ENCODE measurements around the gene EFNA3. TPM values are rescaled to one million over a fixed set of nuclear protein-coding genes. Genes with fewer than 3 reads are reported as not detected.

Gene EFNA3
- total RNA-seq, 1 donor from 2014 or later, result 6.6 TPM

DNA sequence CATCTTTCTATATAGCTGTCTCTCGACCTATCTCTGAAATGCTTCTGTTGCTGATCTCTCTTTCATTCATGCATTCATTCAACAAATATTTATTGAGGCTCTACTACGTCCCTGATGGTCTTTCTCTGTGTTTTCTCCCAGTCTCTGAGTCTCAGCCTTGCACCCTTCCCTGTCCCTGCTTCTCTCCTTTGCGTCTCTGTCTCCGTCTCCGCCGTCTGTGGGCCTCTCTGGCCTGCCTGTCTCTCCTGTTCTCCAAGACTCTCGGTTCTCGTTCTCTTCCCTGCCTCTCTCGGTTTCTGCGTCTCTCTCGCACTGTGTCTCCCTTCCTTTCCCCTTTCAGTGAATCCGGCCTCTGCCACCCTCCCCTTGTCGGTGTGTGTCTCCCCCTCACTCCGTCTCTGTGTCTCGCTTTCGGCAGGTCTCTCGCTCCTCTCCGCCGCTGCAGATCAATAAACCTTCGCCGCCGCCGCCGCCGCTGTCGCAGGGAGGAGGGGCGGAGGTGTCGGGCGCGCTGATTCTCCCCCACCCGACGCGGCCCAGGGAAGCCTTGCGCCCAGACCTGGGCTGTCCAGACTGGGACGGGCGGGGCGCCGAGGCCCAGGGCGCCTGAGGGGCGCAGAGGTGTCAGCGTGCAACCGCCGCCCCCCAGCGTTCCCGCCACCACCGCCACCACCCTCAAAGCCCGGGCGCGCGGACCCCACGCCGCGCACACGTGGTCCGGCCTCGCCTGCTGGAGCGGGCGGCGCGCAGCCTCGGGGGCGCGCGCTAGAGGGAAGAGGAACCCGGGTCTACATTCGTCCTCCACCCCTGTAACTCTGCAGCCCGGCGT, 3.0 kb downstream of the EFNA3 start:
- TF ChIP-seq CTCF (conservative IDR thresholded peaks at IDR 0.05), result no peak
- H3K36me3 Mint-ChIP-seq (ENCODE audit: low read depth), result no peaks in the 10 kb centered on the region
- peak overlapping the region; percentile 84 for H3K4me3 Mint-ChIP-seq
- no peaks in the 10 kb centered on the region for H3K9me3 Mint-ChIP-seq
- DNase-seq (ENCODE audit: low read depth, low spot score), result no peak
- peaks cover 68% of the 10 kb centered on the region for H3K27me3 Mint-ChIP-seq (ENCODE audit: low read depth)
- peaks cover 45% of the 10 kb centered on the region for H3K4me1 Mint-ChIP-seq
- no peak overlapping the region for H3K27ac Mint-ChIP-seq (ENCODE audit: unreplicated experiment)

GRCh38 chr1:155082301-155083051, 3.8 kb downstream of the EFNA3 start:
- Mint-ChIP-seq H3K36me3 (ENCODE audit: low read depth) (no peaks in the 10 kb centered on the region), H3K9me3 (no peaks in the 10 kb centered on the region), H3K27ac (ENCODE audit: unreplicated experiment) (no peak overlapping the region), H3K4me3 (peak overlapping the region; percentile 69), H3K27me3 (ENCODE audit: low read depth) (peaks cover 65% of the 10 kb centered on the region), H3K4me1 (peaks cover 43% of the 10 kb centered on the region)
- DNase-seq (ENCODE audit: low read depth, low spot score), result no peak
- no peak for TF ChIP-seq CTCF (conservative IDR thresholded peaks at IDR 0.05)

DNA sequence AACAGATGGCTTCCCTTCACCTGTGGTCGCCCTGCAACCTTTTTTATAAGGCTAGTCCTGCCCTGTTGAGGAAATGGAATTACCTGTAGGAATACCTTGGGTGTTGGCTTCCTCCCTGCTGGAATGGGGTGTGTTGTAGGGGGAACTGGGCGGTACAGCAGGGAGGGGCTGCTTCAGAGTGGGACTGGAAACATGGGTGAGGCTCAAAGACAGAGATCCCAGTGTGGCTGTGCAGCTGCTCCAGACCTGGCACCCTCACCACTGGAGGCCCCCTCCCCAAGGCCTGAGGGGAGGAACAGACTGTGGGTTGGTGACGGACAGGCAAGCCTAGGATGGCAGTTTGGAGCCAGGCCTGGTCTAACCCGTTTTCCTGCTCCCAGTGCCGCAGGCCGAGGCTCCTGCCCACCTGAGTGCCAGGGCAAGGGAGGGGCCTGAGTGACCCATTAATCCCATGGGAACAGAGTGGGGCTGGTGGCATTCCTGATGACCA, 4.5 kb downstream of the EFNA3 start:
- peaks cover 62% of the 10 kb centered on the region for H3K27me3 Mint-ChIP-seq (ENCODE audit: low read depth)

DNA sequence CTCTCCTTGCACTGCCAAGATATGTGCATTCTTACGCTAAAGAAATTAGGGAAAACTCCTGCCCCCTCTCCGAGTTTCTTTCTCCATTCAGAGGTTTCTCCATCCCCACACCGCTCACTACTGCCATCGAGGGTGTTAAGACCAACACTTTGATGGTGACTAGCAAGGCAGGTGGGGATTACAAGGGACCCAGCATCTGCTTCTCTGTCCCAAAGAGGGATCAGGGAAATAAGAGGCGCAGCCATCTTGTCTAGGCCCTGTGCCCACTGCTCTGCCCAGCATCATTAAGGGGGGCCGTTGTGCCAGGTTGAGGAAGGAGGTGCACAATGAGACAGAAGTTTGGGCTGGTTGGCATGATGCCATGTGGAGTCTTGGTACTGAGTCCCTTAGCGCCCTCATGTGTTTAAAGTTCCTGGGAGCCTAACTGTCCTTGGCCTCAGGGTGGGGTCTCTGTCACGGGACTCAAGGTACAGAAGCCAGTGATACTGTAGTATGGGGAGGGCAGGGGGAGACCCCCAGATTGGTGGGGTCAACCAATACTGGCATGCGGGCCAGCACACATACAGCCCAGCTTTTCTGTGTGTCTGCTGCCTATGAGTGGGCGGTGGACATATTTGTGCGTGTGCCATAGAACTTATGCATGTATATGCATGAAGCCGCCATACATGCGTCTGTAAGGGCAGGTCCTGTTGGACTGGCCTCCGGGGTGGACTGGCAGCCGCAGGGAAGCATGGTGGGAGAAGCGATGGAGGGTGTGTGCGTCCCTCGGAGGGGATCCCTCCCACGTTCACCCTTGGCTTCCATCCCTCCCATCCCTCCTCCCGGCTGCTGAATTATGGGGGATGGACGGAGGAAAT, 5.5 kb downstream of the EFNA3 start:
- H3K27me3 Mint-ChIP-seq (ENCODE audit: low read depth), result peaks cover 55% of the 10 kb centered on the region
- no peaks in the 10 kb centered on the region for H3K9me3 Mint-ChIP-seq
- TF ChIP-seq CTCF (conservative IDR thresholded peaks at IDR 0.05), result no peak
- H3K4me1 Mint-ChIP-seq, result peaks cover 43% of the 10 kb centered on the region
- no peak for DNase-seq (ENCODE audit: low read depth, low spot score)
- no peak overlapping the region for H3K27ac Mint-ChIP-seq (ENCODE audit: unreplicated experiment)
- no peaks in the 10 kb centered on the region for H3K36me3 Mint-ChIP-seq (ENCODE audit: low read depth)
- peak overlapping the region; percentile 93 for H3K4me3 Mint-ChIP-seq

More for the DNA sequence above, 4.5 kb downstream of the EFNA3 start:
- H3K36me3 Mint-ChIP-seq (ENCODE audit: low read depth), result no peaks in the 10 kb centered on the region
- no peak for DNase-seq (ENCODE audit: low read depth, low spot score)
- H3K4me3 Mint-ChIP-seq, result peak overlapping the region; percentile 69
- TF ChIP-seq CTCF (conservative IDR thresholded peaks at IDR 0.05), result no peak
- H3K9me3 Mint-ChIP-seq, result no peaks in the 10 kb centered on the region
- no peak overlapping the region for H3K27ac Mint-ChIP-seq (ENCODE audit: unreplicated experiment)
- peaks cover 43% of the 10 kb centered on the region for H3K4me1 Mint-ChIP-seq

All from neural crest cell (in vitro differentiated cells).